Motor neuron (in vitro differentiated cells): ENCODE measurements around the gene EIF4A2. TPM values are rescaled to one million over a fixed set of nuclear protein-coding genes. Genes with fewer than 3 reads are reported as not detected.

Experiments used
- ATAC-seq, 8 experiments: fragments of 200-7000 bp; cut with Tn5 transposase; replicated peaks in 6 of 8; 2 replicates each; pipeline ENCODE4 v1.8.0; 2021; ENCODE audit warnings: mild to moderate bottlenecking in 8 of 8, moderate library complexity in 8 of 8
- H3K27ac ChIP-seq, 2 donors: fragments of 250-450 bp; sonication (Bioruptor Pico); 2 replicates each; pipeline ENCODE4 v1.9.0; 2021; ENCODE audit warnings: antibody characterized with exemption in 2 of 2, mild to moderate bottlenecking in 2 of 2, moderate library complexity in 1 of 2
- H3K4me1 ChIP-seq, 2 donors: fragments of 250-450 bp; sonication (Bioruptor Pico); replicated peaks in 1 of 2; 2 replicates each; pipeline ENCODE4 v1.6.1; 2021; ENCODE audit warnings: antibody characterized with exemption in 2 of 2, mild to moderate bottlenecking in 2 of 2, moderate library complexity in 1 of 2
- H3K4me3 ChIP-seq, 5 donors: fragments of 250-450 bp; sonication (Bioruptor Pico); 2 replicates each; pipeline ENCODE4 v1.9.0; 2021; ENCODE audit warnings: antibody characterized with exemption in 5 of 5, mild to moderate bottlenecking in 5 of 5, moderate library complexity in 4 of 5
- WGBS, 10 experiments: fragments of 450-650 bp; shearing (Covaris generic); methylation state at CpG; one replicate each; pipeline ENCODE4 v1.0.0; 2022; 5-methylcytosine and 5-hydroxymethylcytosine counted together
- in situ Hi-C, 9 experiments: fragments of 400-800 bp; cut with MboI; loops; one replicate each; pipeline ENCODE4 v1.15.0; 2021; ENCODE audit warnings: low sequenced_read_pairs in 9 of 9, low pct_unique_long_range_greater_than_20kb in 2 of 9; ENCODE audit not compliant: unreplicated experiment in 9 of 9
- total RNA-seq, 8 experiments: library from RNA; unstranded; fragments of 300-600 nt; gene quantifications; 2 replicates each; pipeline versions ENCODE4 v1.2.3 to v1.2.4, GENCODE V29; 2022

The EIF4A2 gene
- total RNA-seq, 8 experiments from 2014 or later, result 454 to 797 (median 662) TPM

- in situ Hi-C loops, result no loop called here
- H3K4me3 ChIP-seq, result no peak overlapping the region
- no peaks in the 10 kb centered on the region for H3K4me1 ChIP-seq
- WGBS, 10 experiments, result 68 to 100% (median 92%) methylated on average over 2 to 6 of the region's 8 CpGs; no CpG with 5 or more reads in 3 of the 10 experiments
- H3K27ac ChIP-seq, result no peak overlapping the region
- ATAC-seq, result no peak
Observed at GRCh38 chr3:186760897-186761447, 22.4 kb upstream of the EIF4A2 start.

GRCh38 chr3:186772281-186772694 is 11.1 kb upstream of the EIF4A2 start:
- in situ Hi-C loops, result no loop called here
- ATAC-seq, result peak in 2 of 8 experiments; percentile 13 to 34
- WGBS, 10 experiments, result 22 to 97% (median 87%) methylated on average over 3 to 12 of the region's 26 CpGs; no CpG with 5 or more reads in 3 of the 10 experiments
- H3K27ac ChIP-seq, result no peak overlapping the region
- H3K4me1 ChIP-seq, result no peaks in the 10 kb centered on the region
- H3K4me3 ChIP-seq, result no peak overlapping the region

- Histone ChIP-seq H3K27ac (no peak overlapping the region), H3K4me3 (no peak overlapping the region), H3K4me1 (no peaks in the 10 kb centered on the region)
- ATAC-seq, result peak in 4 of 8 experiments; percentile 6 to 97 (median 92)
- 0 to 90% (median 55%) methylated on average over 1 to 14 of the region's 28 CpGs for WGBS, 10 experiments
- in situ Hi-C loops, result no loop called here
Observed at GRCh38 chr3:186772701-186773417, 10.5 kb upstream of the EIF4A2 start.

- no peak overlapping the region for H3K4me3 ChIP-seq
- no peaks in the 10 kb centered on the region for H3K4me1 ChIP-seq
- in situ Hi-C loops, result loop anchor here in 1 of 9 experiments (25.0 kb wide), 1 partner anchor 189 kb away; no protein-coding TSS in a partner anchor
- ATAC-seq, result peak in 3 of 8 experiments; percentile 16 to 50 (median 43)
- WGBS, 10 experiments, result 0 to 80% (median 42%) methylated on average over 1 to 8 of the region's 8 CpGs; no CpG with 5 or more reads in 1 of the 10 experiments
- H3K27ac ChIP-seq, result no peak overlapping the region
Observed at GRCh38 chr3:186775999-186776398, 7.4 kb upstream of the EIF4A2 start.

- WGBS, 10 experiments, result 57 to 100% (median 89%) methylated on average over 1 to 5 of the region's 5 CpGs
- H3K4me1 ChIP-seq, result peaks cover 2 to 3% of the 10 kb centered on the region in 2 donors
Observed at GRCh38 chr3:186779204-186779603, 4.2 kb upstream of the EIF4A2 start.

GRCh38 chr3:186782542-186783057 is 777 bp upstream of the EIF4A2 start:
- 1 to 24% (median 2%) methylated on average over 3 to 21 of the region's 21 CpGs for WGBS, 10 experiments
- peak overlapping the region; percentile 88 to 95 (median 93) for H3K4me3 ChIP-seq
- peaks cover 9 to 26% of the 10 kb centered on the region in 2 donors for H3K4me1 ChIP-seq
- H3K27ac ChIP-seq, result peak overlapping the region; percentile 100
- peak; percentile 10 to 21 (median 16) for ATAC-seq
- in situ Hi-C loops, result loop anchor here in 1 of 9 experiments (25.0 kb wide), 1 partner anchor 195 kb away; no protein-coding TSS in a partner anchor

More at GRCh38 chr3:186779204-186779603, 4.2 kb upstream of the EIF4A2 start:
- Histone ChIP-seq H3K27ac (no peak overlapping the region), H3K4me3 (no peak overlapping the region)
- no peak for ATAC-seq
- in situ Hi-C loops, result loop anchor here in 1 of 9 experiments (25.0 kb wide), 1 partner anchor 192 kb away; no protein-coding TSS in a partner anchor

- 0 to 10% (median 0%) methylated on average over 1 to 22 of the region's 56 CpGs; no CpG with 5 or more reads in 1 of the 10 experiments for WGBS, 10 experiments
- peak; percentile 40 to 81 (median 74) for ATAC-seq
- in situ Hi-C loops, result loop anchor here in 1 of 9 experiments (25.0 kb wide), 1 partner anchor 197 kb away; no protein-coding TSS in a partner anchor
- H3K4me3 ChIP-seq, result peak overlapping the region; percentile 88 to 95 (median 93)
- peak overlapping the region; percentile 100 for H3K27ac ChIP-seq
- H3K4me1 ChIP-seq, result peaks cover 9 to 29% of the 10 kb centered on the region in 2 donors
Observed at GRCh38 chr3:186783731-186784515, 546 bp downstream of the EIF4A2 start.

GRCh38 chr3:186784820-186785494 is 1.6 kb downstream of the EIF4A2 start:
- 0 to 40% (median 3%) methylated on average over 1 to 7 of the region's 7 CpGs for WGBS, 10 experiments
- H3K4me1 ChIP-seq, result peaks cover 9 to 29% of the 10 kb centered on the region in 2 donors
- peak overlapping the region; percentile 88 to 95 (median 93) for H3K4me3 ChIP-seq
- no peak overlapping the region for H3K27ac ChIP-seq
- in situ Hi-C loops, result loop anchor here in 1 of 9 experiments (25.0 kb wide), 1 partner anchor 198 kb away; no protein-coding TSS in a partner anchor
- no peak for ATAC-seq

- in situ Hi-C loops, result loop anchor here in 1 of 9 experiments (25.0 kb wide), 1 partner anchor 198 kb away; no protein-coding TSS in a partner anchor
- Histone ChIP-seq H3K27ac (no peak overlapping the region), H3K4me1 (peaks cover 9 to 29% of the 10 kb centered on the region in 2 donors), H3K4me3 (peak overlapping the region; percentile 88 to 95 (median 93))
- ATAC-seq, result no peak
- 0 to 60% (median 16%) methylated on average over 2 to 7 of the region's 7 CpGs for WGBS, 10 experiments
Observed at GRCh38 chr3:186785495-186786018, 2.2 kb downstream of the EIF4A2 start.

GRCh38 chr3:186786922-186787321 is 3.5 kb downstream of the EIF4A2 start:
- H3K4me1 ChIP-seq, result peaks cover 8 to 28% of the 10 kb centered on the region in 2 donors
- in situ Hi-C loops, result loop anchor here in 1 of 9 experiments (25.0 kb wide), 1 partner anchor 200 kb away; no protein-coding TSS in a partner anchor
- no peak for ATAC-seq
- no peak overlapping the region for H3K4me3 ChIP-seq
- no peak overlapping the region for H3K27ac ChIP-seq
- WGBS, 10 experiments, result 66 to 100% (median 84%) methylated on average over 1 to 3 of the region's 3 CpGs

GRCh38 chr3:186787642-186788481 is 4.5 kb downstream of the EIF4A2 start:
- H3K4me3 ChIP-seq, result no peak overlapping the region
- 65 to 99% (median 83%) methylated on average over 8 to 15 of the region's 15 CpGs for WGBS, 10 experiments
- no peak overlapping the region for H3K27ac ChIP-seq
- ATAC-seq, result no peak
- in situ Hi-C loops, result loop anchor here in 1 of 9 experiments (25.0 kb wide), 1 partner anchor 201 kb away; no protein-coding TSS in a partner anchor
- H3K4me1 ChIP-seq, result peaks cover 7 to 26% of the 10 kb centered on the region in 2 donors
